ENCODE measurements around the gene PRRT2. TPM values are rescaled to one million over a fixed set of nuclear protein-coding genes. Genes with fewer than 3 reads are reported as not detected.

PRRT2 gene
- total RNA-seq, 4 donors from 2014 or later, result 20.2 to 54.5 (median 28.0) TPM

- Histone ChIP-seq H3K27me3 (no peaks in the 10 kb centered on the region), H3K4me3 (no peak overlapping the region), H3K36me3 (no peaks in the 10 kb centered on the region), H3K9me3 (no peaks in the 10 kb centered on the region), H3K4me1 (peaks cover 0 to 8% of the 10 kb centered on the region in 2 donors), H3K27ac (no peak overlapping the region)
- no peak for DNase-seq
- TF ChIP-seq CTCF (IDR thresholded peaks at IDR 0.05) (no peak), POLR2A (IDR thresholded peaks at IDR 0.05) (no peak)
- intact Hi-C loops (cut with DNase I; ENCODE audit: low total_unique reads), result no loop called here
Observed at GRCh38 chr16:29794231-29794710, 17.7 kb upstream of the PRRT2 start.

GRCh38 chr16:29802416-29802935 is 9.5 kb upstream of the PRRT2 start:
- TF ChIP-seq POLR2A (IDR thresholded peaks at IDR 0.05), result no peak
- no peak for TF ChIP-seq CTCF (IDR thresholded peaks at IDR 0.05)
- H3K9me3 ChIP-seq, result no peaks in the 10 kb centered on the region
- H3K27ac ChIP-seq, result no peak overlapping the region
- intact Hi-C loops (cut with DNase I; ENCODE audit: low total_unique reads), result no loop called here
- no peaks in the 10 kb centered on the region for H3K36me3 ChIP-seq
- H3K27me3 ChIP-seq, result no peaks in the 10 kb centered on the region
- no peak for DNase-seq
- no peaks in the 10 kb centered on the region for H3K4me1 ChIP-seq
- no peak overlapping the region for H3K4me3 ChIP-seq

GRCh38 chr16:29804020-29804419 is 8.0 kb upstream of the PRRT2 start:
- Histone ChIP-seq H3K27ac (peak overlapping the region; percentile 98 to 99), H3K9me3 (no peaks in the 10 kb centered on the region), H3K4me3 (no peak overlapping the region), H3K36me3 (no peaks in the 10 kb centered on the region), H3K27me3 (no peaks in the 10 kb centered on the region), H3K4me1 (peaks cover 8 to 11% of the 10 kb centered on the region in 2 donors)
- no peak for DNase-seq
- TF ChIP-seq CTCF (IDR thresholded peaks at IDR 0.05) (no peak), POLR2A (IDR thresholded peaks at IDR 0.05) (no peak)
- intact Hi-C loops (cut with DNase I; ENCODE audit: low total_unique reads), result no loop called here

- Histone ChIP-seq H3K4me3 (peak overlapping the region; percentile 69 to 98), H3K4me1 (peaks cover 11 to 17% of the 10 kb centered on the region in 2 donors), H3K27me3 (no peaks in the 10 kb centered on the region), H3K9me3 (no peaks in the 10 kb centered on the region), H3K36me3 (no peaks in the 10 kb centered on the region), H3K27ac (peak overlapping the region; percentile 98 to 99)
- TF ChIP-seq POLR2A (IDR thresholded peaks at IDR 0.05) (no peak), CTCF (IDR thresholded peaks at IDR 0.05) (no peak)
- intact Hi-C loops (cut with DNase I; ENCODE audit: low total_unique reads), result no loop called here
- DNase-seq, result peak in 1 of 2 donors; percentile 58
Observed at GRCh38 chr16:29804455-29805231, 7.3 kb upstream of the PRRT2 start.
